GM12878 (cell line): ENCODE results near the gene BEGAIN. TPM values are rescaled to one million over a fixed set of nuclear protein-coding genes. Genes with fewer than 3 reads are reported as not detected.

ENCODE experiments used
- ATAC-seq: fragments of 200-7000 bp; cut with Tn5 transposase; 3 replicates; pipeline ENCODE4 v1.9.1; 2020; ENCODE audit warnings: mild to moderate bottlenecking, moderate library complexity
- BruUV-seq: library from RNA; stranded (reverse); fragments of 400-500 nt; replicated peaks from 2 replicates; lab custom pipeline; 2021; lab: Mats Ljungman, UMichigan
- CTCF ChIA-PET: fragments of 300-600 bp; sonication (Branson Sonifier 250); formaldehyde crosslinking; extraction: SDS; loops from one replicate; lab custom pipeline; 2021; ENCODE audit warnings: inconsistent platforms; lab: Yijun Ruan, JAX
- POLR2A ChIA-PET: fragments of 350-600 bp; formaldehyde crosslinking; extraction: SDS; loops from one replicate; lab custom pipeline; 2021; ENCODE audit warnings: inconsistent platforms; lab: Charles Lee
- RAD21 ChIA-PET: fragments of 300-600 bp; sonication (Branson Sonifier 250); formaldehyde crosslinking; loops from one replicate; lab custom pipeline; 2023; ENCODE audit warnings: antibody characterized with exemption; ENCODE audit not compliant: unreplicated experiment; lab: Charles Lee
- SMC1A ChIA-PET: fragments of 300-600 bp; sonication (Branson Sonifier 250); formaldehyde crosslinking; loops from one replicate; lab custom pipeline; 2023; ENCODE audit not compliant: unreplicated experiment, uncharacterized antibody; lab: Charles Lee
- DNase-seq: peaks from one replicate; pipeline ENCODE4 v3.0.0-alpha.2; 2011; ENCODE audit warnings: low read depth, low spot score
- FAIRE-seq: peaks from 3 replicates; lab custom pipeline; 2011; peaks lifted over from hg19 to GRCh38; lab: Jason Lieb, UNC
- H2AFZ ChIP-seq: 2 replicates; pipeline ENCODE4 v1.6.0; 2011; ENCODE audit warnings: low read depth, low read length, control low read depth; ENCODE audit not compliant: control insufficient read depth
- H3K27ac ChIP-seq: 2 replicates; pipeline ENCODE4 v1.5.1; 2011; ENCODE audit warnings: control low read depth; ENCODE audit not compliant: control insufficient read depth, insufficient read depth
- H3K27me3 ChIP-seq, 2 experiments: replicated peaks in 1 of 2; 2 replicates each; pipeline versions ENCODE4 v1.6.0 to v1.6.1; 2011; ENCODE audit warnings: low read length in 1 of 2; ENCODE audit not compliant: control insufficient read depth in 2 of 2, insufficient read depth in 2 of 2
- H3K36me3 ChIP-seq, 2 experiments: 2 replicates each; pipeline ENCODE4 v1.5.1; 2011; ENCODE audit warnings: low read length in 1 of 2; ENCODE audit not compliant: control insufficient read depth in 2 of 2, insufficient read depth in 2 of 2
- H3K4me1 ChIP-seq: 2 replicates; pipeline ENCODE4 v1.6.1; 2011; ENCODE audit warnings: mild to moderate bottlenecking, low read length, moderate library complexity, mixed read lengths; ENCODE audit not compliant: control insufficient read depth, insufficient read depth
- H3K4me2 ChIP-seq: 2 replicates; pipeline ENCODE4 v1.6.0; 2011; ENCODE audit warnings: control low read depth; ENCODE audit not compliant: control insufficient read depth, insufficient read depth
- H3K4me3 ChIP-seq: fragments of 200-600 bp; sonication (generic); 2 replicates; pipeline ENCODE4 v1.5.1; 2016
- H3K79me2 ChIP-seq: 2 replicates; pipeline ENCODE4 v1.6.0; 2011; ENCODE audit warnings: low read length; ENCODE audit not compliant: control insufficient read depth, insufficient read depth
- H3K9ac ChIP-seq: 2 replicates; pipeline ENCODE4 v1.8.0; 2011; ENCODE audit warnings: low read length, control low read depth, mixed read lengths; ENCODE audit not compliant: control insufficient read depth, insufficient read depth
- H3K9me3 ChIP-seq: replicated peaks from 3 replicates; pipeline ENCODE4 v1.5.1; 2011; ENCODE audit warnings: mild to moderate bottlenecking, low read length; ENCODE audit not compliant: control insufficient read depth, insufficient read depth
- H4K20me1 ChIP-seq: 2 replicates; pipeline ENCODE4 v1.6.0; 2011; ENCODE audit not compliant: control insufficient read depth, insufficient read depth
- EGR1 ChIP-seq, 2 experiments: IDR thresholded peaks; 1 replicate in 1 of 2; 2 replicates in 1 of 2; pipeline ENCODE4 v1.6.1; 2011 to 2012; ENCODE audit warnings: low read depth in 2 of 2, low read length in 2 of 2, borderline replicate concordance in 1 of 2, mild to moderate bottlenecking in 1 of 2, moderate library complexity in 1 of 2
- GATAD2B ChIP-seq: fragments of 450-650 bp; conservative IDR thresholded peaks from 2 replicates; pipeline ENCODE4 v1.6.1; 2017; ENCODE audit warnings: low read depth, mild to moderate bottlenecking, moderate library complexity
- MTA2 ChIP-seq: fragments of 450-650 bp; IDR thresholded peaks from 2 replicates; pipeline ENCODE4 v1.6.1; 2016; ENCODE audit warnings: low read depth, mild to moderate bottlenecking, moderate library complexity
- MTA3 ChIP-seq: IDR thresholded peaks from 2 replicates; pipeline ENCODE4 v1.6.1; 2012; ENCODE audit warnings: low read length, inconsistent platforms, borderline replicate concordance
- WGBS: methylation state at CpG from one replicate; pipeline ENCODE4 v1.1.6; 2016; ENCODE audit warnings: low lambda C conversion rate; ENCODE audit not compliant: insufficient replicate concordance, insufficient coverage; ENCODE audit errors: missing lambda C conversion rate; 5-methylcytosine and 5-hydroxymethylcytosine counted together
- in situ Hi-C: fragments of 300-500 bp; cut with MboI; formaldehyde crosslinking; loops from 9 replicates; pipeline ENCODE4 v1.14.3; 2018; ENCODE audit warnings: mixed read lengths
- intact Hi-C: fragments of 100-400 bp; cut with micrococcal nuclease; formaldehyde crosslinking; loops from one replicate; pipeline ENCODE4 v1.14.2; 2022; ENCODE audit not compliant: unreplicated experiment
- polyA plus RNA-seq, 11 experiments: library from polyadenylated mRNA; depleted of rRNA in 4 of 11; unstranded in 6 of 11; stranded (reverse) in 5 of 11; fragments of >200 nt; fragmentation: Nextera tagmentation in 4 of 11; fragmentation: Illumina TruSeq in 1 of 11; extraction: Ambion mirVana in 4 of 11; extraction: Trizol in 1 of 11; gene quantifications; 1 replicate in 1 of 11; 2 replicates in 10 of 11; pipeline versions ENCODE4 v1.2.1 to v1.2.3, GENCODE V29; 2011 to 2016; ENCODE audit warnings: inconsistent platforms in 2 of 11, missing spikeins in 2 of 11, low read depth in 1 of 11
- total RNA-seq, 4 experiments: library from RNA; depleted of rRNA in 3 of 4; stranded (reverse); fragments of >200 nt in 3 of 4; fragmentation: Illumina TruSeq in 1 of 4; extraction: Trizol in 1 of 4; gene quantifications; 2 replicates each; pipeline versions ENCODE4 v1.2.1 to v1.2.3, GENCODE V29; 2013 to 2021
- TF ChIP-seq, protein P1 (sequence below): IDR thresholded peaks from 2 replicates; pipeline ENCODE4 v1.6.1; 2012; ENCODE audit warnings: low read length, inconsistent platforms
- TF ChIP-seq, protein P2 (sequence below): IDR thresholded peaks from 2 replicates; pipeline ENCODE4 v1.6.1; 2012; ENCODE audit warnings: low read depth, low read length, improper control_type of control experiment
- TF ChIP-seq, protein P3 (sequence below): IDR thresholded peaks from 2 replicates; pipeline ENCODE4 v1.6.1; 2011; ENCODE audit warnings: borderline replicate concordance, low read depth, mild to moderate bottlenecking, moderate library complexity, mixed read lengths, low read length; ENCODE audit not compliant: insufficient read depth; ENCODE audit errors: extremely low read length

The BEGAIN gene
- total and polyA plus RNA-seq, 10 of the 15 experiments (the other 5 are each of a cell fraction or from before 2014, with no cell fraction given), result 0.01 to 0.31 (median 0.06) TPM; not detected in 5

DNA sequence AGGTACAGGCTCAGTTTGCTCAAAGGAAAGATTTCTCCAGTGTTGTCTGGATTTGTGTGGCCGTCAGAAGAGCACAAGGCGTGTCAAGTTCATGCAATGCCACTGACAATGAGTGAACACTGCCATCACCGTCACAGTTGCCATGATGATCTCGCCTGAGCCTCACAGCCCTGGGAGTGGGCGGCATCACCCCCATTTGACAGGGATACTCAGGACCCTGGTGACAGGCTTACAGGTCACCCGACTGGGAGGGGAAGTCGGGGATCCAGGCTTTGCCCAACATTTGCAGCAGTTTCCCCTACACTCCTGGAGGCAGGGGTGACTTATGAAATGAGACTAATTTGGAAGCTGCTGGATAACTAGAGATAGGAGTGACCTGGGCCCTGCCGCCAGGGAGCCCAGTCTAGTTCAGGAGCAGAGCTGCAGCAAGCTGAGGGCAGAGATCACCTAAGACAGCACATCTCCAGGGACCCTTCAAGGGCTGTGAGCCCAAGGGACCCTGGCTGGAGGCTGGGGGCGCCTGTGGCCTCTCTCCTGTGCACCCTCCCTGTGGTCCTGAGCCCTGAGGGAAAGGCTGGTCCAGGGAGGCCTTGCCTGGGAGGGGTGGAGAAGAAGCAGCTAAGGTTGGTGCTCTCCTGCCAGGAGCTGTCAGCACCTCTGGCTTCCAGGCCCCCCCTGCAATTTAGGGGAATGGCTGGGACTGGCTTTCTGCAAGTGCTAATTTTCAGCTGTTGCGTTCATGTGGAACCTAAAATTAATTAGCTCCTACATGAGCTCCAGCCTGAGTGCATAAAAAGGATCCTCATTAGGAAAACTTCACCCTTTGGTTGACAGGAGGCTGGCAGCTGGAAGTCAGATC lies 32.4 kb upstream of the BEGAIN start:
- Histone ChIP-seq H3K9me3 (no peaks in the 10 kb centered on the region), H3K4me3 (no peak overlapping the region), H3K4me2 (no peak overlapping the region), H3K9ac (no peak overlapping the region), H3K27me3 (peaks cover 0 to 4% of the 10 kb centered on the region in 2 experiments; a peak in 2 of 4 replicates), H2AFZ (no peak overlapping the region), H3K4me1 (no peaks in the 10 kb centered on the region), H3K79me2 (no peaks in the 10 kb centered on the region), H3K27ac (no peak overlapping the region), H3K36me3 (no peaks in the 10 kb centered on the region), H4K20me1 (no peaks in the 10 kb centered on the region)
- in situ Hi-C loops (no loop called here), intact Hi-C loops (no loop called here)
- SMC1A ChIA-PET, result no interaction called here
- WGBS, result 19% methylated on average over 10 of the region's 10 CpGs
- CTCF ChIA-PET, result interaction anchor here (0.6 to 1.1 kb wide), 3 partner anchors 26 to 873 kb away, joined by 3 to 4 read pairs (median 3); no protein-coding TSS in a partner anchor
- ATAC-seq (no peak), FAIRE-seq (no peak), DNase-seq (no peak)
- TF ChIP-seq MTA2 (no peak), MTA3 (no peak), GATAD2B (no peak), EGR1 (IDR thresholded peaks at IDR 0.05; ENCODE audit: borderline replicate concordance in 1 of 2, low read depth in 2 of 2, low read length in 2 of 2) (no peak)
- TF ChIP-seq, protein P1, sequence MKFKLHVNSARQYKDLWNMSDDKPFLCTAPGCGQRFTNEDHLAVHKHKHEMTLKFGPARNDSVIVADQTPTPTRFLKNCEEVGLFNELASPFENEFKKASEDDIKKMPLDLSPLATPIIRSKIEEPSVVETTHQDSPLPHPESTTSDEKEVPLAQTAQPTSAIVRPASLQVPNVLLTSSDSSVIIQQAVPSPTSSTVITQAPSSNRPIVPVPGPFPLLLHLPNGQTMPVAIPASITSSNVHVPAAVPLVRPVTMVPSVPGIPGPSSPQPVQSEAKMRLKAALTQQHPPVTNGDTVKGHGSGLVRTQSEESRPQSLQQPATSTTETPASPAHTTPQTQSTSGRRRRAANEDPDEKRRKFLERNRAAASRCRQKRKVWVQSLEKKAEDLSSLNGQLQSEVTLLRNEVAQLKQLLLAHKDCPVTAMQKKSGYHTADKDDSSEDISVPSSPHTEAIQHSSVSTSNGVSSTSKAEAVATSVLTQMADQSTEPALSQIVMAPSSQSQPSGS, result no peak
- TF ChIP-seq, protein P2, sequence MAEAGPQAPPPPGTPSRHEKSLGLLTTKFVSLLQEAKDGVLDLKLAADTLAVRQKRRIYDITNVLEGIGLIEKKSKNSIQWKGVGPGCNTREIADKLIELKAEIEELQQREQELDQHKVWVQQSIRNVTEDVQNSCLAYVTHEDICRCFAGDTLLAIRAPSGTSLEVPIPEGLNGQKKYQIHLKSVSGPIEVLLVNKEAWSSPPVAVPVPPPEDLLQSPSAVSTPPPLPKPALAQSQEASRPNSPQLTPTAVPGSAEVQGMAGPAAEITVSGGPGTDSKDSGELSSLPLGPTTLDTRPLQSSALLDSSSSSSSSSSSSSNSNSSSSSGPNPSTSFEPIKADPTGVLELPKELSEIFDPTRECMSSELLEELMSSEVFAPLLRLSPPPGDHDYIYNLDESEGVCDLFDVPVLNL, result no peak
- TF ChIP-seq, protein P3, sequence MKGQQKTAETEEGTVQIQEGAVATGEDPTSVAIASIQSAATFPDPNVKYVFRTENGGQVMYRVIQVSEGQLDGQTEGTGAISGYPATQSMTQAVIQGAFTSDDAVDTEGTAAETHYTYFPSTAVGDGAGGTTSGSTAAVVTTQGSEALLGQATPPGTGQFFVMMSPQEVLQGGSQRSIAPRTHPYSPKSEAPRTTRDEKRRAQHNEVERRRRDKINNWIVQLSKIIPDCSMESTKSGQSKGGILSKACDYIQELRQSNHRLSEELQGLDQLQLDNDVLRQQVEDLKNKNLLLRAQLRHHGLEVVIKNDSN, result no peak
- POLR2A ChIA-PET, result no interaction called here
- BruUV-seq, result no TSS peak
- RAD21 ChIA-PET, result no interaction called here
